ENCODE results near the gene ZNF526. TPM values are rescaled to one million over a fixed set of nuclear protein-coding genes. Genes with fewer than 3 reads are reported as not detected.

Gene ZNF526
- total and polyA plus RNA-seq, 9 of the 15 experiments (the other 6 are each of a cell fraction or from before 2014, with no cell fraction given), result 1.3 to 17.9 (median 6.2) TPM

DNA sequence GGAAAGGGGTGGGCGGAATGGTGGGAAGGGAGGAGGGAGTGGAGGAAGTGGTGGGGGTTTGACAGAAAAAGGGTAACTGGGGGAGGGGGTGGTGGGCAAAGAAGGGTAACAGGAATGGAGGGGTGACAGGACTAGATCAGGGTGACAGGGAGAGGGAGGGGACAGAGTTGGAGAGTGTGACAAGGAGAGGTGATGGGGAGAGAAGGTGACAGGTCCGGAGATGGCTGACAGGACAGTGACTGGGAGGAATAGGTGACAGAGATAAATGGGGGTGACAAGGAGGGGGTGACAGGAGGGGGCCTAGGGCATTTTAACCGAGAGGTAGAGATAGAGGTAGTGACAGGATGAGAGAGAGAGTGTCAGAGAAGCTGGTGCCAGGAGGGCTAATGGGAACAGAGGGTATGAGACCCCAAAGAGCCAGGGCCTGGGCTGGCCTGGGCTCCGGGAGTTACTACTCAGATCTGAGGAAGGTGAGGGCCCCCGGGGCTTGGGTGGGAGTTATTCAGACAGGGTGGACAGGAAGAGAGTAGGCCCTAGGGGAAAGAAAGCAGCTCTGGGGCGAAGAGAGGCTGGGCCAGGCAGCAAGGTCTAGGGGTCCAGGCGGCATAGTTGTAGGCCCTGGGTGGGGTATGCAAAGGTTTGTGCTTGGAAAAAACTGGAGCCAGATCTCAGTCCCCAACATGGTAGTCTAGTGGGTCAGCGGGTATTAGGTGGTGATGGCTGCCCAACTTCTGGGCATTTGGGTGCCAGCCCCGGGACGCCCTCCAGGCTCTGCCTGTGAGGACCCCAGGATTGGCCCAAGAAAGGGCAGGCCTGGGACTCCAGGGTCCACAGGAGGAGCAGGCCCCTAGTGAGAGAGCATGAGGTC lies 49.6 kb downstream of the ZNF526 start (continued):
- TF ChIP-seq CLOCK (CRISPR knock-in tag; IDR thresholded peaks at IDR 0.05; ENCODE audit: borderline replicate concordance) (no peak), ZNF668 (CRISPR knock-in tag; IDR thresholded peaks at IDR 0.05) (no peak), ZNF551 (CRISPR knock-in tag; IDR thresholded peaks at IDR 0.05) (no peak), CREM (IDR thresholded peaks at IDR 0.05; ENCODE audit: low read depth) (no peak), ZNF133 (CRISPR knock-in tag; IDR thresholded peaks at IDR 0.05) (no peak), ZNF644 (tag; IDR thresholded peaks at IDR 0.05; ENCODE audit: low read depth) (no peak), KAT2B (IDR thresholded peaks at IDR 0.05; ENCODE audit: low read depth, low read length) (no peak), SOX6 (IDR thresholded peaks at IDR 0.05) (no peak), PTRF (tag; IDR thresholded peaks at IDR 0.05) (no peak), ZNF830 (CRISPR knock-in tag; IDR thresholded peaks at IDR 0.05) (no peak), NCOA1 (IDR thresholded peaks at IDR 0.05; ENCODE audit: low read depth) (peak; percentile 37), ZNF316 (IDR thresholded peaks at IDR 0.05) (peak; percentile 37; the same call in 1 of the 2 replicates), HSF4 (CRISPR knock-in tag; IDR thresholded peaks at IDR 0.05; ENCODE audit: borderline replicate concordance) (no peak), MBD2 (IDR thresholded peaks at IDR 0.05; ENCODE audit: borderline replicate concordance, low read depth) (no peak), ZNF512 (tag; IDR thresholded peaks at IDR 0.05) (no peak), GABPB1 (CRISPR knock-in tag; IDR thresholded peaks at IDR 0.05) (no peak), SRSF9 (IDR thresholded peaks at IDR 0.05; ENCODE audit: borderline replicate concordance, low read depth, low read length) (no peak), TRIM24 (IDR thresholded peaks at IDR 0.05) (no peak)
- TF ChIP-seq, protein P1, sequence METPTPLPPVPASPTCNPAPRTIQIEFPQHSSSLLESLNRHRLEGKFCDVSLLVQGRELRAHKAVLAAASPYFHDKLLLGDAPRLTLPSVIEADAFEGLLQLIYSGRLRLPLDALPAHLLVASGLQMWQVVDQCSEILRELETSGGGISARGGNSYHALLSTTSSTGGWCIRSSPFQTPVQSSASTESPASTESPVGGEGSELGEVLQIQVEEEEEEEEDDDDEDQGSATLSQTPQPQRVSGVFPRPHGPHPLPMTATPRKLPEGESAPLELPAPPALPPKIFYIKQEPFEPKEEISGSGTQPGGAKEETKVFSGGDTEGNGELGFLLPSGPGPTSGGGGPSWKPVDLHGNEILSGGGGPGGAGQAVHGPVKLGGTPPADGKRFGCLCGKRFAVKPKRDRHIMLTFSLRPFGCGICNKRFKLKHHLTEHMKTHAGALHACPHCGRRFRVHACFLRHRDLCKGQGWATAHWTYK (CRISPR knock-in tag; IDR thresholded peaks at IDR 0.05), result no peak; the same call in 1 of the 2 replicates
- TF ChIP-seq, protein P2, sequence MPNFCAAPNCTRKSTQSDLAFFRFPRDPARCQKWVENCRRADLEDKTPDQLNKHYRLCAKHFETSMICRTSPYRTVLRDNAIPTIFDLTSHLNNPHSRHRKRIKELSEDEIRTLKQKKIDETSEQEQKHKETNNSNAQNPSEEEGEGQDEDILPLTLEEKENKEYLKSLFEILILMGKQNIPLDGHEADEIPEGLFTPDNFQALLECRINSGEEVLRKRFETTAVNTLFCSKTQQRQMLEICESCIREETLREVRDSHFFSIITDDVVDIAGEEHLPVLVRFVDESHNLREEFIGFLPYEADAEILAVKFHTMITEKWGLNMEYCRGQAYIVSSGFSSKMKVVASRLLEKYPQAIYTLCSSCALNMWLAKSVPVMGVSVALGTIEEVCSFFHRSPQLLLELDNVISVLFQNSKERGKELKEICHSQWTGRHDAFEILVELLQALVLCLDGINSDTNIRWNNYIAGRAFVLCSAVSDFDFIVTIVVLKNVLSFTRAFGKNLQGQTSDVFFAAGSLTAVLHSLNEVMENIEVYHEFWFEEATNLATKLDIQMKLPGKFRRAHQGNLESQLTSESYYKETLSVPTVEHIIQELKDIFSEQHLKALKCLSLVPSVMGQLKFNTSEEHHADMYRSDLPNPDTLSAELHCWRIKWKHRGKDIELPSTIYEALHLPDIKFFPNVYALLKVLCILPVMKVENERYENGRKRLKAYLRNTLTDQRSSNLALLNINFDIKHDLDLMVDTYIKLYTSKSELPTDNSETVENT (CRISPR knock-in tag; IDR thresholded peaks at IDR 0.05), result no peak
- TF ChIP-seq, protein P3, sequence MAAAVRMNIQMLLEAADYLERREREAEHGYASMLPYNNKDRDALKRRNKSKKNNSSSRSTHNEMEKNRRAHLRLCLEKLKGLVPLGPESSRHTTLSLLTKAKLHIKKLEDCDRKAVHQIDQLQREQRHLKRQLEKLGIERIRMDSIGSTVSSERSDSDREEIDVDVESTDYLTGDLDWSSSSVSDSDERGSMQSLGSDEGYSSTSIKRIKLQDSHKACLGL (CRISPR knock-in tag; IDR thresholded peaks at IDR 0.05; ENCODE audit: borderline replicate concordance, poor library complexity, severe bottlenecking), result no peak

All from K562 (cell line).